Subcutaneous abdominal adipose tissue (tissue), 5 donors: ENCODE data around the gene WDR76.

Experiments used
- H3K27ac ChIP-seq: one replicate; pipeline ENCODE4 v1.7.0; 2013; ENCODE audit warnings: low read depth, mild to moderate bottlenecking, inconsistent platforms, low read length, moderate library complexity
- H3K27me3 ChIP-seq, 5 donors: one replicate each; pipeline ENCODE4 v1.7.0; 2013; ENCODE audit warnings: low read length in 5 of 5, inconsistent platforms in 1 of 5; ENCODE audit not compliant: control insufficient read depth in 5 of 5, insufficient read depth in 4 of 5
- H3K36me3 ChIP-seq, 5 donors: one replicate each; pipeline ENCODE4 v1.7.0; 2013; ENCODE audit warnings: low read length in 5 of 5; ENCODE audit not compliant: control insufficient read depth in 5 of 5, insufficient read depth in 5 of 5
- H3K4me1 ChIP-seq, 5 donors: one replicate each; pipeline ENCODE4 v1.7.0; 2013; ENCODE audit warnings: low read length in 5 of 5, mild to moderate bottlenecking in 3 of 5, moderate library complexity in 1 of 5; ENCODE audit not compliant: control insufficient read depth in 5 of 5, insufficient read depth in 5 of 5
- H3K4me3 ChIP-seq, 5 donors: one replicate each; pipeline ENCODE4 v1.7.0; 2013; ENCODE audit warnings: low read length in 5 of 5, low read depth in 1 of 5
- H3K9ac ChIP-seq, 5 donors: one replicate each; pipeline ENCODE4 v1.7.0; 2013; ENCODE audit warnings: low read length in 5 of 5, mild to moderate bottlenecking in 4 of 5, moderate library complexity in 3 of 5
- H3K9me3 ChIP-seq, 5 donors: one replicate each; pipeline ENCODE4 v1.7.0; 2013; ENCODE audit warnings: low read length in 5 of 5; ENCODE audit not compliant: control insufficient read depth in 5 of 5
- donor health status: healthy.
- donor health status: healthy.
- donor health status: healthy.
- donor health status: healthy.
- donor health status: healthy.

WDR76 gene

DNA sequence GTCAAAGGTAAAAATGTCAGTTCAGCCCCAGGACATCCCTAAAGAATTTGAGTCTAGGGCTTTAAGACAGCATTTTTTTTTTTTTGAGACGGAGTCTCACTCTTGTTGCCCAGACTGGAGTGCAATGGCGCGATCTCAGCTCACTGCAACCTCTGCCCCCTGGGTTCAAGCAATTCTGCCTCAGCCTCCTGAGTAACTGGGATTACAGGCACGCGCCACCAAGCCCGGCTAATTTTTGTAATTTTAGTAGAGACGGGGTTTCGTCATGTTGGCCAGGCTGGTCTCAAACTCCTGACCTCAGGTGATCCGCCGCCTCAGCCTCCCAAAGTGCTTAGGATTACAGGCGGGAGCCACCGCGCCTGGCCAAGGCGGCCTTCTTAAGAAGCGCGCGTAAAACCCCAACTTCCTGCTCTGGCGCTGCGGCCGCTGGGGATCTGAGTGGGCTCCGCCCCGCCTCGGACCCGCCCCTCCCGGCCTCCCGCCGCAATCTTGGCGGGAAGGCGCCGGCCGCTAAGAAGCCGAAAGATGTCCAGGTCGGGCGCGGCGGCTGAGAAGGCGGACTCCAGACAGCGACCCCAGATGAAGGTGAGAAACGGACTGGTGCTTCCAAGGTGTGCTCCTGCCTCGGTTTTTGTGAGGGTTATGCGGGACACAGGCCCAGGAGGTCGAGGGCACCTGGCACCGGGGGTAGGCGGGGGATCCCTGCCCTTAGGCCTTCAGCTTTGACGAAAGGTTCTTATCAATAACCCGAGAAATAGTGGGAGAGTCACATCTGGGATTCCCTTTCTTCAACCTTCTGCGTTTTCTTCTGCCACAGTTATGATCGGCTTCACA is at the start of gene WDR76:
Gene WDR76 (plus strand): TSS at position 495 of the 834 bp plus-strand sequence. CDS start 31 bp downstream, at position 526.
- Histone ChIP-seq H3K4me1 (peaks cover 1 to 41% (median 32%) of the 10 kb centered on the region in 5 donors), H3K36me3 (no peaks in the 10 kb centered on the region), H3K9ac (peak within 1 kb of the TSS; percentile 12 to 87 (median 76)), H3K9me3 (no peaks in the 10 kb centered on the region), H3K27ac (peak within 1 kb of the TSS; percentile 41), H3K27me3 (no peaks in the 10 kb centered on the region), H3K4me3 (peak within 1 kb of the TSS; percentile 50 to 76 (median 72))

- no peaks in the 10 kb centered on the region for H3K27me3 ChIP-seq
- peaks cover 2 to 22% (median 13%) of the 10 kb centered on the region in 5 donors for H3K4me1 ChIP-seq
- peak overlapping the region; percentile 72 to 90 (median 82) for H3K4me3 ChIP-seq
- H3K36me3 ChIP-seq = peaks cover 7 to 15% (median 13%) of the 10 kb centered on the region in 5 donors
- H3K27ac ChIP-seq = peak overlapping the region; percentile 91
- no peaks in the 10 kb centered on the region for H3K9me3 ChIP-seq
- H3K9ac ChIP-seq = peak overlapping the region; percentile 63 to 86 (median 83)
Measured at GRCh38 chr15:43777267-43777914, 49.4 kb upstream of the WDR76 start.

GRCh38 chr15:43779016-43779415 is 47.8 kb upstream of the WDR76 start:
- Histone ChIP-seq H3K27me3 (no peaks in the 10 kb centered on the region), H3K4me1 (peaks cover 2 to 22% (median 11%) of the 10 kb centered on the region in 5 donors), H3K4me3 (no peak overlapping the region), H3K27ac (no peak overlapping the region), H3K36me3 (peaks cover 0 to 2% (median 0%) of the 10 kb centered on the region in 5 donors), H3K9me3 (no peaks in the 10 kb centered on the region), H3K9ac (no peak overlapping the region)

GRCh38 chr15:43789409-43789808 is 37.4 kb upstream of the WDR76 start:
- Histone ChIP-seq H3K9me3 (no peaks in the 10 kb centered on the region), H3K9ac (no peak overlapping the region), H3K4me3 (no peak overlapping the region), H3K4me1 (peaks cover 5 to 25% (median 21%) of the 10 kb centered on the region in 5 donors), H3K27me3 (no peaks in the 10 kb centered on the region), H3K27ac (no peak overlapping the region), H3K36me3 (peaks cover 0 to 12% (median 8%) of the 10 kb centered on the region in 5 donors)

GRCh38 chr15:43791993-43792760 is 34.6 kb upstream of the WDR76 start, which contains the start of gene SERF2:
Gene SERF2 (plus strand): TSS chr15:43792320. CDS start chr15:43792377, 57 bp downstream.
- Histone ChIP-seq H3K9ac (peak within 1 kb of the TSS; percentile 98 to 100 (median 100)), H3K4me1 (peaks cover 8 to 50% (median 38%) of the 10 kb centered on the region in 5 donors), H3K27ac (peak within 1 kb of the TSS; percentile 100), H3K36me3 (peaks cover 9 to 40% (median 34%) of the 10 kb centered on the region in 5 donors), H3K9me3 (no peaks in the 10 kb centered on the region), H3K27me3 (no peaks in the 10 kb centered on the region), H3K4me3 (peak within 1 kb of the TSS; percentile 84 to 99 (median 96))

GRCh38 chr15:43792761-43793476 is 33.9 kb upstream of the WDR76 start:
- H3K36me3 ChIP-seq = peaks cover 9 to 44% (median 36%) of the 10 kb centered on the region in 5 donors
- H3K9ac ChIP-seq = peak overlapping the region; percentile 98 to 100 (median 100)
- H3K4me1 ChIP-seq = peaks cover 8 to 57% (median 39%) of the 10 kb centered on the region in 5 donors
- no peaks in the 10 kb centered on the region for H3K9me3 ChIP-seq
- peak overlapping the region; percentile 84 to 99 (median 96) for H3K4me3 ChIP-seq
- no peaks in the 10 kb centered on the region for H3K27me3 ChIP-seq
- H3K27ac ChIP-seq = peak overlapping the region; percentile 100

DNA sequence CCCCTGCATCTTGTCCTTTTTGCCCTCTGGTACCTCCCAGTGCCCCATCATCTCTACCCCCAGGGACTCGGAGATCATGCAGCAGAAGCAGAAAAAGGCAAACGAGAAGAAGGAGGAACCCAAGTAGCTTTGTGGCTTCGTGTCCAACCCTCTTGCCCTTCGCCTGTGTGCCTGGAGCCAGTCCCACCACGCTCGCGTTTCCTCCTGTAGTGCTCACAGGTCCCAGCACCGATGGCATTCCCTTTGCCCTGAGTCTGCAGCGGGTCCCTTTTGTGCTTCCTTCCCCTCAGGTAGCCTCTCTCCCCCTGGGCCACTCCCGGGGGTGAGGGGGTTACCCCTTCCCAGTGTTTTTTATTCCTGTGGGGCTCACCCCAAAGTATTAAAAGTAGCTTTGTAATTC is 33.2 kb upstream of the WDR76 start:
- Histone ChIP-seq H3K27ac (peak overlapping the region; percentile 100), H3K27me3 (no peaks in the 10 kb centered on the region), H3K36me3 (peaks cover 9 to 50% (median 41%) of the 10 kb centered on the region in 5 donors), H3K4me3 (peak overlapping the region; percentile 84 to 99 (median 96)), H3K9me3 (no peaks in the 10 kb centered on the region), H3K9ac (peak overlapping the region; percentile 98 to 100 (median 100)), H3K4me1 (peaks cover 8 to 63% (median 44%) of the 10 kb centered on the region in 5 donors)

DNA sequence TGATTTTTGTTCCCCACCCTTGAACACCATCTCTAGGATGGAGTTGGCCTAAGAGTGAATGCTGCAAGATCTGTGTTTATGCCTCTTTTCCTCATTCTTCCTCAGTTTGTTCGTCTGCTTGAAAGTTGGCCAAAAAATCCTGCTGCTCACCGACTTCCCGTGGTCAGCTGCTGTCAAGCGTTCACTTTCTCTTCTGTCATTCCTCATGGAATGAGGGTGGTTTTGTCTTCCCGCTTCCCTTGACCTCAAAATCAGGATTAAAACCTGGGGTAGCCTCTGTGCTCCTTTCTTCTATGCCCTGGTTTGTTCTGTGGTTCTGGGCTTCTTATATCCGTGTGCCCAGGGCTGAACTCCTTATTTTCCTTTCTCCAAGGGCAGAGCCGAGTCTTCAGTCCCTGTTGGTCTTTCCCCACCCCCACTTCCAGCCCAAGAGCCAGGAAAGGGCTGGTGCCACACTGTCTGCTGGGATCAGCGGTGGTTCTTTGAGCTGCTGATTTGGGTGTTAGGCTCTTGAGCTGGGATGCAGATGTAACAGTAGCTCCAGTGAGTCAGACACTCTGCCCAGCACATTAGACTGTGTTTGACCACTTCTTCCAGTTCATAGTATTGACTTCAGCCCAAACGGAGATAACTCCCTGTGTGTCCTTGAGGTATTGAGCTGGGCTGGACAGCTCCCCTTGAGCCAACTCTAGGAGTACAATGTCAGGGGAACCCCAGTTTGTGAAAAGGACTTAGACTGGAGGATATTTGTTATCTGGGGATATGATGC is 32.3 kb upstream of the WDR76 start:
- peak overlapping the region in 1 of 5 donors; percentile 4 for H3K4me3 ChIP-seq
- H3K9ac ChIP-seq = peak overlapping the region in 1 of 5 donors; percentile 40
- H3K9me3 ChIP-seq = no peaks in the 10 kb centered on the region

More for the DNA sequence above, 32.3 kb upstream of the WDR76 start:
- Histone ChIP-seq H3K27ac (peak overlapping the region; percentile 100), H3K4me1 (peaks cover 8 to 70% (median 44%) of the 10 kb centered on the region in 5 donors), H3K36me3 (peaks cover 9 to 58% (median 49%) of the 10 kb centered on the region in 5 donors), H3K27me3 (no peaks in the 10 kb centered on the region)
